Vagina (tissue), 2 donors: ENCODE results near the gene FAM9A.

ENCODE experiments used
- POLR2A ChIP-seq, 2 donors: fragments of 450-650 bp; IDR thresholded peaks; one replicate each; pipeline ENCODE4 v1.6.1; 2017; ENCODE audit warnings: antibody characterized with exemption in 2 of 2, mild to moderate bottlenecking in 2 of 2, moderate library complexity in 2 of 2
- POLR2AphosphoS5 ChIP-seq, 2 donors: sonication (generic); formaldehyde crosslinking; IDR thresholded peaks; one replicate each; pipeline ENCODE4 v1.9.0; 2017; ENCODE audit warnings: antibody characterized with exemption in 2 of 2, mild to moderate bottlenecking in 2 of 2, low read depth in 1 of 2; ENCODE audit not compliant: insufficient read depth in 1 of 2
- TF ChIP-seq, protein P1 (sequence below), 3 experiments: fragments of 450-650 bp in 2 of 3; fragments of 200-600 bp in 1 of 3; sonication (generic) in 1 of 3; IDR thresholded peaks; one replicate each; pipeline ENCODE4 v1.5.1; 2017 to 2019; ENCODE audit warnings: antibody characterized with exemption in 3 of 3, mild to moderate bottlenecking in 2 of 3, moderate library complexity in 2 of 3

GRCh38 chrX:8850478-8850877 is 49.3 kb upstream of the FAM9A start:
- TF ChIP-seq, protein P1, sequence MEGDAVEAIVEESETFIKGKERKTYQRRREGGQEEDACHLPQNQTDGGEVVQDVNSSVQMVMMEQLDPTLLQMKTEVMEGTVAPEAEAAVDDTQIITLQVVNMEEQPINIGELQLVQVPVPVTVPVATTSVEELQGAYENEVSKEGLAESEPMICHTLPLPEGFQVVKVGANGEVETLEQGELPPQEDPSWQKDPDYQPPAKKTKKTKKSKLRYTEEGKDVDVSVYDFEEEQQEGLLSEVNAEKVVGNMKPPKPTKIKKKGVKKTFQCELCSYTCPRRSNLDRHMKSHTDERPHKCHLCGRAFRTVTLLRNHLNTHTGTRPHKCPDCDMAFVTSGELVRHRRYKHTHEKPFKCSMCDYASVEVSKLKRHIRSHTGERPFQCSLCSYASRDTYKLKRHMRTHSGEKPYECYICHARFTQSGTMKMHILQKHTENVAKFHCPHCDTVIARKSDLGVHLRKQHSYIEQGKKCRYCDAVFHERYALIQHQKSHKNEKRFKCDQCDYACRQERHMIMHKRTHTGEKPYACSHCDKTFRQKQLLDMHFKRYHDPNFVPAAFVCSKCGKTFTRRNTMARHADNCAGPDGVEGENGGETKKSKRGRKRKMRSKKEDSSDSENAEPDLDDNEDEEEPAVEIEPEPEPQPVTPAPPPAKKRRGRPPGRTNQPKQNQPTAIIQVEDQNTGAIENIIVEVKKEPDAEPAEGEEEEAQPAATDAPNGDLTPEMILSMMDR (IDR thresholded peaks at IDR 0.05) = no peak
- TF ChIP-seq POLR2A (IDR thresholded peaks at IDR 0.05) = no peak
- no peak for TF ChIP-seq POLR2AphosphoS5 (IDR thresholded peaks at IDR 0.05; ENCODE audit: insufficient read depth in 1 of 2, low read depth in 1 of 2)
